GM10847 (cell line): ENCODE measurements around the gene MRPL58.

ENCODE experiments used
- POLR2A ChIP-seq: IDR thresholded peaks from 2 replicates; pipeline ENCODE4 v1.6.1; 2011; ENCODE audit not compliant: insufficient read length; ENCODE audit errors: extremely low read depth

The MRPL58 gene

GRCh38 chr17:75059369-75060345, 47.2 kb downstream of the MRPL58 start:
- TF ChIP-seq POLR2A, result no peak

- TF ChIP-seq POLR2A, result no peak
These were observed 48.1 kb downstream of the MRPL58 start for GRCh38 chr17:75060434-75061054.

- no peak for TF ChIP-seq POLR2A
These were observed 48.6 kb downstream of the MRPL58 start for GRCh38 chr17:75061055-75061438.

DNA sequence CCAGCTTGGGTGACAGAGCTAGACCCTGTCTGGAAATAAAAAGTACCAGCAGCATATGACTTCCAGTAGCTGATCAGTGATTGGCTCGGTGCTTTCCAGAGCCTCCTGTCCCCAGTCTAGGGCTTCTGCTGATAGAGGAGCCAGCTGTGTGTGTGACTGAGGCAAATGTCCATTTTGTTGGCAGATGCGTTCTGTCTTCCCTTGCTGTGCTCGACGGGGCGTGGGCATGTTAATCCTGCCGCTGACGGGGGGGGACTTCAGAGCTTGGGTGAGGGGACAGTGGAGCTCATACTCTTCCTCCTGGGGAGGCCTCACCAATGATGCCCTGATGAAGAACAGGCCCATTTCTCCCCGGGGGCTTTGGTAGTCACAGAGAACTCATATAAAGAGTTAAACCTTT, 49.1 kb downstream of the MRPL58 start:
- no peak for TF ChIP-seq POLR2A

DNA sequence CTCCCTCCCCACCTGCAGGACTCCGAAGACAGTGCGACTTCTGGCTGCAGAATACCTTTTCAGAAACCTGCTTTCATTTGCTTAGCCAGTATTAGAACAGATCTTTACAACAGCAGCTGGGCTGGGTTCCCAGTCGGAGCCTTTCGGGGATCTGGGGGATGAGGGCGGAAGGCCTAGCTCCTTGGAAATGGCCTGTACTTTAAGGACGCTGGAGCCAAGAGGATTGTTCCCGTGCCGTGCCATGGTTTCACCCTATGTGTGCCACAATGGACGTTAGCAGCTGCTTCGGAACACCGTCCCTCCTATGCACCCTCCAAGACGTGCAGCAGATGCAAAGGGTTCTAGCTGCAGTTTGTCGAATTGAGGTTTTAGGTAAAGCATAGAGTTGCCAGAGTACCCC, 50.7 kb downstream of the MRPL58 start:
- TF ChIP-seq POLR2A, result no peak

- no peak for TF ChIP-seq POLR2A
These were observed 51.2 kb downstream of the MRPL58 start for GRCh38 chr17:75063626-75064025.

GRCh38 chr17:75064040-75064439, 51.6 kb downstream of the MRPL58 start:
- TF ChIP-seq POLR2A, result no peak

DNA sequence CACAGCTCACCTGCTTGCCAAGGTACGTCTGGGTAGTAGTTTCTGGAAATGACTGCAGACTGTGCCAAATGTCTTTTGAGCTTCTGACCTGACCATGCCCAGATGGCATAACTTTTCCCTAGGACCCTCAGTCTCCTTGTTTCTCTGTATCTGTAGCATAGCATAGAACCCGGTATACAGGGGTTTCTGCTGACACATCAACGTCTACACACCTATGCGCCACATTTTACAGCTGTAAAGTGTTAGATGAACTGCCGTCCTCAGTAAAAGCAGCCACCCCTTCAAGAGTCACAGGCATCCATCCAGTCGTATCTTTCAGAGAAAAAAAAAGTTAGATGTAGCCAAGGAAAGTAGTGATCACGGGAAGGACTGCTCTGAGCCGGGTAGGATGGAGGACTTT, 52.0 kb downstream of the MRPL58 start:
- no peak for TF ChIP-seq POLR2A

GRCh38 chr17:75064867-75065561, 52.5 kb downstream of the MRPL58 start:
- no peak for TF ChIP-seq POLR2A

DNA sequence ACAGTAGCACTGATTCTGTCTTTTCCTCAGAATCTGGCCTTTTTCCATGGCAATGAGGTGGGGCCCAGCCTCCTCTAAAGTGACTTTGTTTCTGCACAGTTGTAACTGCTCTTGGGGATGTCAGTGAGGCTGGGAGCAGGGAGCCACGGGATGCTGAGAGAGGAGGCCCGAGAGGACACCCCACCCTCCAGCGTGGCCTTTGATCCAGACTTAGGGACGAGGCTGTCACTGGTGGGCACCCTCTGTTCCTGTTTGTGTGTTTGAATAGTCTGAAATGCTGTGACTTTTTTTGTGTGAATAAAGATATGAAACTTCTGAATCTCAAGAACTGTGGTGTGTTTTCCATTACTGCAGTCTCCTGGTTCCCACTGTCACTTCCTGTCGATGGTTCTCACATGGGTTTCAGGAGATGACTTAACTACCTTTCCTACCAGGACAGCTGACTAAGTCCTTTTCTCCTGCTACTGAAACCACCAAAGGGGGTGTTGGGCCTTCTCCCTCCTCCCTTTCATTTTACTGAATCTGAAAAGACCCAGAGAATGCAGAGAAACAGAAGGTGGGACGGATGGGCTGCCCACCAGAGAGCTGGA, 53.2 kb downstream of the MRPL58 start:
- no peak for TF ChIP-seq POLR2A

DNA sequence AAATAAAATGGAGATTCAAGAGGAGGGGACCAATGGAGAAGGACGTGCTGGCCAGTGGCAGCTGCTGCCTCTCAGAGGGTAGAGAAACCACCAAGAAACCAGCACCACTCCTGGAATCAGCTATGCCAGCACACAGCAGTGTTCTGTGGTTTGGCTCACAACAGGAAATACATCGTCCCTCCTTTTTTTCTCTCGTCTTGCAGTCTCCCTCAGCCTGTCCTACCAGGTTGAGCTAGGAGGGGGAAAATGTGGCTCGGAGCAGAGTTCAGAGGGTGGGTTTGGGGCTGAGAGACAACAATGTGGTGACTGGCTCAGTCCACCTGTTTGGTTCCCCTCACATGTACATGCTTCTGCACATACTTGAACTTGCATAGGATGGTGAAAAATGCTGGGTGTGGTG, 55.4 kb downstream of the MRPL58 start:
- TF ChIP-seq POLR2A, result no peak

- no peak for TF ChIP-seq POLR2A
These were observed 56.3 kb downstream of the MRPL58 start for GRCh38 chr17:75068750-75069149.

DNA sequence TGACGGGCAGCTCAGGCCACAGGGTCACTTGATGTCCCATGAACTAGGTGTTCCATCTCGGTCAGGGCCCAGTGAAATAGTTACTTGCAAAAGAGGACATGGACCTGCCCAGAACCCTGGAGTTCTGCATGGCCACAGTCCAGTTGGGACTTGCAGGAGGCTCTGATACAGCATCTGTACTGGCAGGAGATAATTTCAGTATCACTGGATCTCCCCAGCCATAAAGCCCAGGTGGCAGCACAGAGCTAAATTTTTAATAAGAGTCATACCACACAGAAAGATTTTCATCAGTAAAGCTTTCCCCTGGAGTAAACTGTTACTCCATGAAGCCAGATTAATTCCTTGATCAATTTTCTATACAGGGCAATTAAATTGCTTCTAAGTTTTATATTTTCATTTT, 57.3 kb downstream of the MRPL58 start:
- no peak for TF ChIP-seq POLR2A
